ENCODE measurements around the gene IER5L. TPM values are rescaled to one million over a fixed set of nuclear protein-coding genes. Genes with fewer than 3 reads are reported as not detected.

The IER5L gene
- polyA plus RNA-seq, 1 donor (not counting 4 experiments of a cell fraction or from before 2014, with no cell fraction given), result 2.1 TPM

GRCh38 chr9:129182122-129182521 is 4.1 kb upstream of the IER5L start:
- no peaks in the 10 kb centered on the region for H3K9me3 ChIP-seq (ENCODE audit: control insufficient read depth, low read depth, low read length)
- H3K4me3 ChIP-seq (ENCODE audit: control insufficient read depth in 2 of 3, extremely low read depth in 1 of 3, insufficient read depth in 2 of 3, low read depth in 1 of 3, low read length in 3 of 3), result no peak overlapping the region
- H3K36me3 ChIP-seq (ENCODE audit: control insufficient read depth in 2 of 2, extremely low read depth in 1 of 2, insufficient read depth in 2 of 2, low read length in 2 of 2), result no peaks in the 10 kb centered on the region
- H3K9ac ChIP-seq (ENCODE audit: control insufficient read depth, extremely low read depth, insufficient read depth, low read length), result no peak overlapping the region
- H3K4me2 ChIP-seq (ENCODE audit: control insufficient read depth, extremely low read depth, insufficient read depth, low read depth, low read length), result no peak overlapping the region
- no peak for DNase-seq (ENCODE audit: low read depth, low spot score)
- no peak overlapping the region for H2AFZ ChIP-seq (ENCODE audit: control insufficient read depth, low read length)
- no peaks in the 10 kb centered on the region for H3K27me3 ChIP-seq (ENCODE audit: control insufficient read depth, extremely low read depth, insufficient read depth, low read length)
- H3K27ac ChIP-seq (ENCODE audit: control insufficient read depth, insufficient read depth, low read length), result no peak overlapping the region
- no peaks in the 10 kb centered on the region for H4K20me1 ChIP-seq (ENCODE audit: control insufficient read depth, extremely low read depth, insufficient read depth, low read length)
- dilution Hi-C loops (cut with MboI; ENCODE audit: extremely low pct_ligation_motif_present, low sequenced_read_pairs), result no loop called here
- H3K79me2 ChIP-seq (ENCODE audit: control insufficient read depth, insufficient read depth, low read length), result peaks cover 6% of the 10 kb centered on the region
- H3K4me1 ChIP-seq (ENCODE audit: control insufficient read depth, extremely low read depth, insufficient read depth, low read length), result peaks cover 4% of the 10 kb centered on the region
- no peak for FAIRE-seq
- no peaks in the 10 kb centered on the region for H3K9me1 ChIP-seq (ENCODE audit: control insufficient read depth, extremely low read depth, insufficient read depth, low read length)
- TF ChIP-seq CTCF (optimal IDR thresholded peaks at IDR 0.05 in 1 of 3, IDR thresholded peaks at IDR 0.05 in 1 of 3, conservative IDR thresholded peaks at IDR 0.05 in 1 of 3; ENCODE audit: extremely low read depth in 1 of 3, insufficient read depth in 2 of 3, low read length in 3 of 3), result no peak
- no peak for TF ChIP-seq EZH2 (IDR thresholded peaks at IDR 0.05; ENCODE audit: low read length)

GRCh38 chr9:129181246-129181645 is 3.2 kb upstream of the IER5L start:
- DNase-seq (ENCODE audit: low read depth, low spot score) (no peak), FAIRE-seq (no peak)
- no peak for TF ChIP-seq EZH2 (IDR thresholded peaks at IDR 0.05; ENCODE audit: low read length)
- TF ChIP-seq CTCF (optimal IDR thresholded peaks at IDR 0.05 in 1 of 3, IDR thresholded peaks at IDR 0.05 in 1 of 3, conservative IDR thresholded peaks at IDR 0.05 in 1 of 3; ENCODE audit: extremely low read depth in 1 of 3, insufficient read depth in 2 of 3, low read length in 3 of 3), result no peak
- Histone ChIP-seq H3K4me2 (ENCODE audit: control insufficient read depth, extremely low read depth, insufficient read depth, low read depth, low read length) (no peak overlapping the region), H3K4me3 (ENCODE audit: control insufficient read depth in 2 of 3, extremely low read depth in 1 of 3, insufficient read depth in 2 of 3, low read depth in 1 of 3, low read length in 3 of 3) (no peak overlapping the region), H3K9me1 (ENCODE audit: control insufficient read depth, extremely low read depth, insufficient read depth, low read length) (no peaks in the 10 kb centered on the region), H3K9me3 (ENCODE audit: control insufficient read depth, low read depth, low read length) (no peaks in the 10 kb centered on the region), H3K27ac (ENCODE audit: control insufficient read depth, insufficient read depth, low read length) (no peak overlapping the region), H2AFZ (ENCODE audit: control insufficient read depth, low read length) (no peak overlapping the region), H3K27me3 (ENCODE audit: control insufficient read depth, extremely low read depth, insufficient read depth, low read length) (no peaks in the 10 kb centered on the region), H3K79me2 (ENCODE audit: control insufficient read depth, insufficient read depth, low read length) (peaks cover 14% of the 10 kb centered on the region), H3K9ac (ENCODE audit: control insufficient read depth, extremely low read depth, insufficient read depth, low read length) (no peak overlapping the region), H3K4me1 (ENCODE audit: control insufficient read depth, extremely low read depth, insufficient read depth, low read length) (peaks cover 4% of the 10 kb centered on the region), H3K36me3 (ENCODE audit: control insufficient read depth in 2 of 2, extremely low read depth in 1 of 2, insufficient read depth in 2 of 2, low read length in 2 of 2) (no peaks in the 10 kb centered on the region), H4K20me1 (ENCODE audit: control insufficient read depth, extremely low read depth, insufficient read depth, low read length) (no peaks in the 10 kb centered on the region)
- dilution Hi-C loops (cut with MboI; ENCODE audit: extremely low pct_ligation_motif_present, low sequenced_read_pairs), result no loop called here
